IMR-90 (cell line): Measurements from ENCODE around the gene NAA80. TPM values are rescaled to one million over a fixed set of nuclear protein-coding genes. Genes with fewer than 3 reads are reported as not detected.

Source experiments
- ATAC-seq: fragments of 200-7000 bp; cut with Tn5 transposase; 2 replicates; pipeline ENCODE4 v1.9.1; 2020; ENCODE audit warnings: low read depth, mild to moderate bottlenecking, moderate library complexity
- BruUV-seq: library from RNA; stranded (reverse); fragments of 400-500 nt; replicated peaks from 2 replicates; lab custom pipeline; 2021; lab: Mats Ljungman, UMichigan
- CTCF ChIA-PET: fragments of 300-600 bp; formaldehyde crosslinking; extraction: SDS; loops from one replicate; lab custom pipeline; 2021; ENCODE audit warnings: antibody characterized with exemption; lab: Yijun Ruan, JAX
- POLR2A ChIA-PET: fragments of 300-600 bp; sonication (Branson Sonifier 250); formaldehyde crosslinking; loops from one replicate; lab custom pipeline; 2022; ENCODE audit warnings: antibody characterized with exemption; ENCODE audit not compliant: unreplicated experiment; lab: Charles Lee
- DNase-seq: peaks from one replicate; pipeline ENCODE4 v3.0.0; 2013
- H2AFZ ChIP-seq: replicated peaks from 2 replicates; pipeline ENCODE3; 2013; ENCODE audit warnings: low read length, mild to moderate bottlenecking; ENCODE audit not compliant: poor library complexity
- H2AK5ac ChIP-seq: 2 replicates; pipeline ENCODE4 v1.6.1; 2013; ENCODE audit warnings: low read depth, low read length, inconsistent platforms
- H2AK9ac ChIP-seq: replicated peaks from 2 replicates; pipeline ENCODE3; 2013; ENCODE audit warnings: mild to moderate bottlenecking, low read depth, low read length, moderate library complexity; ENCODE audit not compliant: poor library complexity
- H2BK120ac ChIP-seq: 2 replicates; pipeline ENCODE4 v1.6.1; 2013; ENCODE audit warnings: low read depth, low read length, inconsistent platforms
- H2BK15ac ChIP-seq: 3 replicates; pipeline ENCODE4 v1.6.1; 2013; ENCODE audit warnings: low read depth, low read length, inconsistent platforms
- H2BK20ac ChIP-seq: 2 replicates; pipeline ENCODE4 v1.6.1; 2013; ENCODE audit warnings: low read depth, mild to moderate bottlenecking, inconsistent platforms, low read length, moderate library complexity
- H2BK5ac ChIP-seq: 2 replicates; pipeline ENCODE4 v1.6.1; 2013; ENCODE audit warnings: mild to moderate bottlenecking, low read depth, low read length, inconsistent platforms; ENCODE audit not compliant: poor library complexity, severe bottlenecking
- H3K14ac ChIP-seq: replicated peaks from 2 replicates; pipeline ENCODE4 v1.6.1; 2013; ENCODE audit warnings: low read depth, low read length, inconsistent platforms
- H3K18ac ChIP-seq: 2 replicates; pipeline ENCODE4 v1.6.1; 2013; ENCODE audit warnings: low read depth, low read length, control low read depth
- H3K23ac ChIP-seq: 2 replicates; pipeline ENCODE4 v1.6.1; 2013; ENCODE audit warnings: low read depth, low read length, inconsistent platforms
- H3K27ac ChIP-seq: 2 replicates; pipeline ENCODE4 v1.5.1; 2013; ENCODE audit warnings: mild to moderate bottlenecking, control low read depth, low read length; ENCODE audit not compliant: insufficient read depth
- H3K27me3 ChIP-seq: 2 replicates; pipeline ENCODE4 v1.6.1; 2013; ENCODE audit warnings: low read length; ENCODE audit not compliant: control insufficient read depth, insufficient read depth
- H3K36me3 ChIP-seq: 2 replicates; pipeline ENCODE4 v1.6.1; 2013; ENCODE audit warnings: low read length, mixed read lengths; ENCODE audit not compliant: control insufficient read depth, insufficient read depth
- H3K4ac ChIP-seq: 2 replicates; pipeline ENCODE4 v1.6.1; 2013; ENCODE audit warnings: low read depth, low read length, inconsistent platforms
- H3K4me1 ChIP-seq: 2 replicates; pipeline ENCODE4 v1.6.1; 2013; ENCODE audit warnings: low read length, mixed read lengths; ENCODE audit not compliant: control insufficient read depth, insufficient read depth
- H3K4me2 ChIP-seq: 2 replicates; pipeline ENCODE4 v1.6.1; 2013; ENCODE audit warnings: low read depth, mild to moderate bottlenecking, control low read depth, low read length, moderate library complexity
- H3K4me3 ChIP-seq: 2 replicates; pipeline ENCODE4 v1.5.1; 2013; ENCODE audit warnings: low read depth, mild to moderate bottlenecking, control low read depth, low read length, moderate library complexity; ENCODE audit not compliant: insufficient read depth
- H3K56ac ChIP-seq: 2 replicates; pipeline ENCODE4 v1.6.1; 2013; ENCODE audit warnings: low read length, inconsistent platforms; ENCODE audit not compliant: insufficient read depth; ENCODE audit errors: extremely low read depth
- H3K79me1 ChIP-seq, 2 experiments: 2 replicates each; pipeline ENCODE4 v1.6.1; 2013; ENCODE audit warnings: low read length in 2 of 2, inconsistent platforms in 1 of 2, low read depth in 1 of 2
- H3K9ac ChIP-seq: 2 replicates; pipeline ENCODE4 v1.6.1; 2013; ENCODE audit warnings: low read depth, low read length, control low read depth
- H3K9me1 ChIP-seq: 2 replicates; pipeline ENCODE4 v1.6.1; 2013; ENCODE audit warnings: low read length, inconsistent platforms; ENCODE audit not compliant: insufficient read depth
- H3K9me3 ChIP-seq: 2 replicates; pipeline ENCODE4 v1.6.1; 2013; ENCODE audit warnings: low read length; ENCODE audit not compliant: control insufficient read depth, insufficient read depth
- H4K20me1 ChIP-seq: 2 replicates; pipeline ENCODE4 v1.6.1; 2013; ENCODE audit warnings: low read length, inconsistent platforms; ENCODE audit not compliant: insufficient read depth
- H4K5ac ChIP-seq: 2 replicates; pipeline ENCODE4 v1.6.1; 2013; ENCODE audit warnings: mild to moderate bottlenecking, low read depth, low read length, control low read depth
- H4K8ac ChIP-seq, 2 experiments: 2 replicates each; pipeline ENCODE4 v1.6.1; 2013; ENCODE audit warnings: low read depth in 2 of 2, low read length in 2 of 2, control low read depth in 1 of 2, inconsistent platforms in 1 of 2
- H4K91ac ChIP-seq: 2 replicates; pipeline ENCODE4 v1.6.1; 2013; ENCODE audit warnings: low read depth, low read length, inconsistent platforms; ENCODE audit not compliant: insufficient read depth
- BHLHE40 ChIP-seq: fragments of 150-350 bp; IDR thresholded peaks from 2 replicates; pipeline ENCODE4 v1.6.1; 2016; ENCODE audit warnings: mild to moderate bottlenecking, low read depth, low read length
- CEBPB ChIP-seq: IDR thresholded peaks from 2 replicates; pipeline ENCODE4 v1.6.1; 2012; ENCODE audit warnings: low read depth, low read length, improper control_type of control experiment
- CHD1 ChIP-seq: IDR thresholded peaks from 2 replicates; pipeline ENCODE4 v1.6.1; 2012; ENCODE audit warnings: low read depth, low read length, improper control_type of control experiment
- ELK1 ChIP-seq: fragments of 150-350 bp; IDR thresholded peaks from 2 replicates; pipeline ENCODE4 v1.6.1; 2016; ENCODE audit warnings: low read depth, mild to moderate bottlenecking, low read length, moderate library complexity, borderline replicate concordance
- MAFK ChIP-seq: IDR thresholded peaks from 2 replicates; pipeline ENCODE4 v1.6.1; 2012; ENCODE audit warnings: low read depth, low read length, improper control_type of control experiment
- MAZ ChIP-seq: IDR thresholded peaks from 2 replicates; pipeline ENCODE4 v1.6.1; 2012; ENCODE audit warnings: low read depth, mild to moderate bottlenecking, low read length, improper control_type of control experiment, moderate library complexity, borderline replicate concordance
- MXI1 ChIP-seq: IDR thresholded peaks from 2 replicates; pipeline ENCODE4 v1.6.1; 2012; ENCODE audit warnings: low read depth, mild to moderate bottlenecking, low read length, moderate library complexity, borderline replicate concordance
- NFE2L2 ChIP-seq: fragments of 150-350 bp; IDR thresholded peaks from 2 replicates; pipeline ENCODE4 v1.6.1; 2016; ENCODE audit warnings: low read depth, mild to moderate bottlenecking, low read length
- POLR2A ChIP-seq: IDR thresholded peaks from 2 replicates; pipeline ENCODE4 v1.6.1; 2012; ENCODE audit warnings: mild to moderate bottlenecking, low read depth, low read length
- RAD21 ChIP-seq: IDR thresholded peaks from 2 replicates; pipeline ENCODE4 v1.6.1; 2012; ENCODE audit warnings: low read length, improper control_type of control experiment
- RCOR1 ChIP-seq: IDR thresholded peaks from 2 replicates; pipeline ENCODE4 v1.6.1; 2012; ENCODE audit warnings: mild to moderate bottlenecking, low read length, improper control_type of control experiment; ENCODE audit not compliant: insufficient replicate concordance
- RFX5 ChIP-seq: IDR thresholded peaks from 2 replicates; pipeline ENCODE4 v1.8.0; 2012; ENCODE audit warnings: low read depth, mild to moderate bottlenecking, low read length, moderate library complexity
- SMC3 ChIP-seq: fragments of 150-350 bp; IDR thresholded peaks from 2 replicates; pipeline ENCODE4 v1.6.1; 2016; ENCODE audit warnings: low read depth, mild to moderate bottlenecking, antibody characterized with exemption, low read length, moderate library complexity
- USF2 ChIP-seq: fragments of 150-350 bp; IDR thresholded peaks from 2 replicates; pipeline ENCODE4 v1.6.1; 2017; ENCODE audit warnings: mild to moderate bottlenecking, antibody characterized with exemption, low read length, low read depth
- WGBS, 2 experiments: methylation state at CpG; one replicate each; pipeline versions ENCODE4 v1.1.5 to v1.1.7; 2013; ENCODE audit warnings: missing lambda C conversion rate in 2 of 2; ENCODE audit not compliant: insufficient read length in 1 of 2; ENCODE audit errors: extremely low coverage in 2 of 2; 5-methylcytosine and 5-hydroxymethylcytosine counted together
- dilution Hi-C: fragments of 300-500 bp; cut with HindIII; formaldehyde crosslinking; loops from one replicate; pipeline ENCODE4 v1.14.3; 2018; ENCODE audit warnings: low sequenced_read_pairs; ENCODE audit not compliant: unreplicated experiment
- in situ Hi-C: fragments of 300-500 bp; cut with MboI; formaldehyde crosslinking; loops from 3 replicates; pipeline ENCODE4 v1.14.3; 2019; ENCODE audit warnings: low sequenced_read_pairs, inconsistent platforms, mixed read lengths
- intact Hi-C: fragments of 100-400 bp; cut with micrococcal nuclease; formaldehyde crosslinking; loops from 2 replicates; pipeline ENCODE4 v1.10.0; 2022
- polyA plus RNA-seq, 3 experiments: library from polyadenylated mRNA; depleted of rRNA; stranded (reverse); fragments of >200 nt; gene quantifications; 2 replicates each; pipeline ENCODE4 v1.2.3, GENCODE V29; 2012; ENCODE audit warnings: low replicate concordance in 1 of 3
- total RNA-seq: library from RNA; depleted of rRNA; stranded (reverse); fragments of >200 nt; gene quantifications from 2 replicates; pipeline ENCODE4 v1.2.3, GENCODE V29; 2012
- TF ChIP-seq, protein P1 (sequence below): conservative IDR thresholded peaks from 2 replicates; pipeline ENCODE4 v1.5.1; 2012; ENCODE audit warnings: mild to moderate bottlenecking, low read depth, low read length, improper control_type of control experiment

Gene NAA80
- total and polyA plus RNA-seq, 2 of the 4 experiments (the other 2 are of a cell fraction), result 5.0 to 14.4 TPM

GRCh38 chr3:50302095-50303012 is 3.1 kb upstream of the NAA80 start:
- H2AFZ ChIP-seq, result no peak overlapping the region
- no peak overlapping the region for H3K14ac ChIP-seq
- no peak overlapping the region for H2BK20ac ChIP-seq
- H3K18ac ChIP-seq, result no peak overlapping the region
- DNase-seq (no peak), ATAC-seq (no peak)
- no TSS peak for BruUV-seq
- H4K5ac ChIP-seq, result no peak overlapping the region
- in situ Hi-C loops, result no loop called here
- no peak overlapping the region for H4K91ac ChIP-seq
- no peak overlapping the region for H2AK5ac ChIP-seq
- H2BK120ac ChIP-seq, result no peak overlapping the region
- H3K79me1 ChIP-seq, result peaks cover 13 to 31% of the 10 kb centered on the region in 2 experiments
- ChIA-PET POLR2A (no interaction called here), CTCF (no interaction called here)
- 85% methylated on average over 12 of the region's 32 CpGs; no CpG with 5 or more reads in 1 of the 2 experiments for whole genome bisulfite sequencing, 2 experiments
- no peak overlapping the region for H3K4ac ChIP-seq
- H3K9me1 ChIP-seq, result peaks cover 21% of the 10 kb centered on the region
- no peak overlapping the region for H2BK5ac ChIP-seq
- no peaks in the 10 kb centered on the region for H3K9me3 ChIP-seq
- H3K27ac ChIP-seq, result no peak overlapping the region
- no peak overlapping the region for H3K9ac ChIP-seq
- no peaks in the 10 kb centered on the region for H3K27me3 ChIP-seq
- dilution Hi-C loops, result no loop called here
- intact Hi-C loops, result no loop called here
- no peak overlapping the region for H3K56ac ChIP-seq
- H3K36me3 ChIP-seq, result no peaks in the 10 kb centered on the region
- no peak overlapping the region for H2BK15ac ChIP-seq
- no peak overlapping the region for H4K8ac ChIP-seq
- H3K23ac ChIP-seq, result no peak overlapping the region
- H3K4me1 ChIP-seq, result peaks cover 13% of the 10 kb centered on the region
- H3K4me3 ChIP-seq, result no peak overlapping the region
- no peaks in the 10 kb centered on the region for H4K20me1 ChIP-seq
- peak overlapping the region; percentile 37 for H2AK9ac ChIP-seq
- no peak overlapping the region for H3K4me2 ChIP-seq
- TF ChIP-seq RFX5, result no peak
- TF ChIP-seq RAD21, result no peak
- no peak for TF ChIP-seq MAZ
- no peak for TF ChIP-seq RCOR1
- no peak for TF ChIP-seq MXI1
- TF ChIP-seq, protein P1, sequence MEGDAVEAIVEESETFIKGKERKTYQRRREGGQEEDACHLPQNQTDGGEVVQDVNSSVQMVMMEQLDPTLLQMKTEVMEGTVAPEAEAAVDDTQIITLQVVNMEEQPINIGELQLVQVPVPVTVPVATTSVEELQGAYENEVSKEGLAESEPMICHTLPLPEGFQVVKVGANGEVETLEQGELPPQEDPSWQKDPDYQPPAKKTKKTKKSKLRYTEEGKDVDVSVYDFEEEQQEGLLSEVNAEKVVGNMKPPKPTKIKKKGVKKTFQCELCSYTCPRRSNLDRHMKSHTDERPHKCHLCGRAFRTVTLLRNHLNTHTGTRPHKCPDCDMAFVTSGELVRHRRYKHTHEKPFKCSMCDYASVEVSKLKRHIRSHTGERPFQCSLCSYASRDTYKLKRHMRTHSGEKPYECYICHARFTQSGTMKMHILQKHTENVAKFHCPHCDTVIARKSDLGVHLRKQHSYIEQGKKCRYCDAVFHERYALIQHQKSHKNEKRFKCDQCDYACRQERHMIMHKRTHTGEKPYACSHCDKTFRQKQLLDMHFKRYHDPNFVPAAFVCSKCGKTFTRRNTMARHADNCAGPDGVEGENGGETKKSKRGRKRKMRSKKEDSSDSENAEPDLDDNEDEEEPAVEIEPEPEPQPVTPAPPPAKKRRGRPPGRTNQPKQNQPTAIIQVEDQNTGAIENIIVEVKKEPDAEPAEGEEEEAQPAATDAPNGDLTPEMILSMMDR, result no peak
- TF ChIP-seq CEBPB, result no peak
- no peak for TF ChIP-seq POLR2A
- no peak for TF ChIP-seq USF2
- TF ChIP-seq NFE2L2, result no peak
- TF ChIP-seq MAFK, result no peak
- no peak for TF ChIP-seq BHLHE40
- no peak for TF ChIP-seq SMC3
- TF ChIP-seq CHD1, result no peak
- TF ChIP-seq ELK1, result no peak
